Measurements from ENCODE around the gene RELT. TPM values are rescaled to one million over a fixed set of nuclear protein-coding genes. Genes with fewer than 3 reads are reported as not detected.

The RELT gene
- total RNA-seq, 1 experiment from 2014 or later = 11.7 TPM

DNA sequence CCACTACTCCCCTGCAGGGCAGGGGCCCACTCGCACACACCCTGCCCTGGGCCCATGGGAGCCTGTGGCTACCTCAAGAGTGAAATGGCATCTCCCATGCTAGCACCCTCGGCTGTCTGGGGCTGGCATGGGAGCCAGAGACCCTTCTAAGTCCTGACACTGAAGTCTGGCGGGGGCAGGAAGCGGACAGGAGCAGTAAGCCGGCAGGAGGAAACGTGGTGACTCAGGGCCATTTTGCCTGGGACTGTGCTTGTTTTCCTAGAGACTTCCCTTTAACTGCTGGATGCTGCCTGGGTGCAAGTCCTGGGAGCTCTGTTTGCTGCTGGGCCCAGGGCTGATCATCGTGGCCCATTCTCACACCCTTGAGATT is 16.8 kb downstream of the RELT start:
- no peaks in the 10 kb centered on the region for H3K4me1 ChIP-seq
- Mint-ChIP-seq H3K4me1 (ENCODE audit: low read depth, unreplicated experiment) (no peaks in the 10 kb centered on the region), H3K9me3 (ENCODE audit: unreplicated experiment) (no peaks in the 10 kb centered on the region), H3K36me3 (ENCODE audit: insufficient read depth, unreplicated experiment) (peaks cover 20% of the 10 kb centered on the region), H3K27me3 (ENCODE audit: insufficient read depth, unreplicated experiment) (no peaks in the 10 kb centered on the region), H3K27ac (ENCODE audit: unreplicated experiment) (no peak overlapping the region), H3K4me3 (ENCODE audit: unreplicated experiment) (no peak overlapping the region)
- ChIA-PET CTCF (interaction anchor here (0.5 to 1.9 kb wide), 28 partner anchors 9 to 538 kb away, joined by 3 to 87 read pairs (median 5); no protein-coding TSS in a partner anchor), POLR2A (no interaction called here)
- intact Hi-C loops (cut with micrococcal nuclease; ENCODE audit: unreplicated experiment) = loop anchor here (1.0 kb wide), 3 partner anchors 17 to 86 kb away; partner anchors contain the start of gene RELT
- H3K4me3 ChIP-seq (ENCODE audit: low read depth, low read length) = no peak overlapping the region
- no peaks in the 10 kb centered on the region for H3K36me3 ChIP-seq (ENCODE audit: control insufficient read depth, insufficient read depth, low read length)
- BruUV-seq (replicated peaks) = no TSS peak
- DNase-seq = no peak
- H3K27me3 ChIP-seq (replicated peaks; ENCODE audit: control insufficient read depth, insufficient read depth, low read length) = no peaks in the 10 kb centered on the region
- no peaks in the 10 kb centered on the region for H3K9me3 ChIP-seq
- TF ChIP-seq, protein P1, sequence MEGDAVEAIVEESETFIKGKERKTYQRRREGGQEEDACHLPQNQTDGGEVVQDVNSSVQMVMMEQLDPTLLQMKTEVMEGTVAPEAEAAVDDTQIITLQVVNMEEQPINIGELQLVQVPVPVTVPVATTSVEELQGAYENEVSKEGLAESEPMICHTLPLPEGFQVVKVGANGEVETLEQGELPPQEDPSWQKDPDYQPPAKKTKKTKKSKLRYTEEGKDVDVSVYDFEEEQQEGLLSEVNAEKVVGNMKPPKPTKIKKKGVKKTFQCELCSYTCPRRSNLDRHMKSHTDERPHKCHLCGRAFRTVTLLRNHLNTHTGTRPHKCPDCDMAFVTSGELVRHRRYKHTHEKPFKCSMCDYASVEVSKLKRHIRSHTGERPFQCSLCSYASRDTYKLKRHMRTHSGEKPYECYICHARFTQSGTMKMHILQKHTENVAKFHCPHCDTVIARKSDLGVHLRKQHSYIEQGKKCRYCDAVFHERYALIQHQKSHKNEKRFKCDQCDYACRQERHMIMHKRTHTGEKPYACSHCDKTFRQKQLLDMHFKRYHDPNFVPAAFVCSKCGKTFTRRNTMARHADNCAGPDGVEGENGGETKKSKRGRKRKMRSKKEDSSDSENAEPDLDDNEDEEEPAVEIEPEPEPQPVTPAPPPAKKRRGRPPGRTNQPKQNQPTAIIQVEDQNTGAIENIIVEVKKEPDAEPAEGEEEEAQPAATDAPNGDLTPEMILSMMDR (IDR thresholded peaks at IDR 0.05; ENCODE audit: insufficient read depth in 1 of 2, low read depth in 1 of 2, low read length in 1 of 2, severe bottlenecking in 1 of 2, unreplicated experiment in 1 of 2) = no peak

DNA sequence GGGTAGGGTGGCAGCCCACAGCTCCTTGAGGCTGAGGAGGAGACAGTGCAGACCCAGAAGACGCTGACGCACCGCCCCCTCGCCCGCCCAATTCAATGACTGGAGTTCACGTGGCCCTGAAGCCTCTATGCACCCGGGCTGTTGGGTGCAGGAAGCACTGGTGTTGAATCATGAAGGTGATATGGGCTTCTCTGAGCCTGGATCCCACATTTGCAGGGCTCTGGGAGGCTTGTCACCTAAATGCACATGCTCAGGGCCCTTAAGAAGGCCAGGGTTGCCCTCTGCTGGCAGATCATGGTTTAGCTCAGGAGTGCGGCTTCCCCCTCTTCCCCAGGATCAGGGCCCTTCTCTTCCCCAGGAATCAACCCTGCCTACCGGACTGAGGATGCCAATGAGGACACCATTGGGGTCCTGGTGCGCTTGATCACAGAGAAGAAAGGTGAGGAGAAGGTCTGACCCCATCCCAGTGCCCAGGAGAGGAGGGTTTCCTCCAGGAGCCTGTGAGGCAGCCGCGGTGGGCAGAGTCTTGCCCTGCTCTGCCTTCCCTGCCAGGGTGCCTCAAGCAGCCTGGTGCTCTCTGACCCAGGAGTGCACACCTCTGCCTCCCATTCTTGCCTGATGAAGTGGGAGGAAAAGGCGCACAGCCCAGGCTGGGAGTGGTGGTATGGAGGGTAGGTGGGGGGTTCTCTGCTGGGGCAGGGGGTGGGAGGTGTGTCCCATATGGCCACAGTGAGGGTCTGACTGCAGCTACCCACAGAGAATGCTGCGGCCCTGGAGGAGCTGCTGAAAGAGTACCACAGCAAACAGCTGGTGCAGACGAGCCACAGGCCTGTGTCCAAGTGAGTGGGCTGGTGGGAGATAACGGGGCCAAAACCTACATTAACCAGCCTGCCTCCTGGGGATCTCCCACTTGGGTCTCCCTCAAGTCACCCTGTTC is 17.5 kb downstream of the RELT start:
- Mint-ChIP-seq H3K4me3 (ENCODE audit: unreplicated experiment) (no peak overlapping the region), H3K27me3 (ENCODE audit: insufficient read depth, unreplicated experiment) (no peaks in the 10 kb centered on the region), H3K4me1 (ENCODE audit: low read depth, unreplicated experiment) (no peaks in the 10 kb centered on the region), H3K27ac (ENCODE audit: unreplicated experiment) (no peak overlapping the region), H3K9me3 (ENCODE audit: unreplicated experiment) (no peaks in the 10 kb centered on the region), H3K36me3 (ENCODE audit: insufficient read depth, unreplicated experiment) (peaks cover 22% of the 10 kb centered on the region)
- Histone ChIP-seq H3K36me3 (ENCODE audit: control insufficient read depth, insufficient read depth, low read length) (no peaks in the 10 kb centered on the region), H3K9me3 (no peaks in the 10 kb centered on the region), H3K4me1 (no peaks in the 10 kb centered on the region), H3K27me3 (replicated peaks; ENCODE audit: control insufficient read depth, insufficient read depth, low read length) (no peaks in the 10 kb centered on the region), H3K4me3 (ENCODE audit: low read depth, low read length) (no peak overlapping the region)
- TF ChIP-seq, protein P1 (IDR thresholded peaks at IDR 0.05; ENCODE audit: insufficient read depth in 1 of 2, low read depth in 1 of 2, low read length in 1 of 2, severe bottlenecking in 1 of 2, unreplicated experiment in 1 of 2) = peak; percentile 92 to 97
- POLR2A ChIA-PET = no interaction called here
- peak; percentile 85 to 89 for DNase-seq
- intact Hi-C loops (cut with micrococcal nuclease; ENCODE audit: unreplicated experiment) = loop anchor here (1.0 kb wide), 3 partner anchors 17 to 86 kb away; partner anchors contain the start of gene RELT
- CTCF ChIA-PET = interaction anchor here (0.5 to 1.9 kb wide), 30 partner anchors 9 to 537 kb away, joined by 3 to 87 read pairs (median 5); no protein-coding TSS in a partner anchor
- no TSS peak for BruUV-seq (replicated peaks)

DNA sequence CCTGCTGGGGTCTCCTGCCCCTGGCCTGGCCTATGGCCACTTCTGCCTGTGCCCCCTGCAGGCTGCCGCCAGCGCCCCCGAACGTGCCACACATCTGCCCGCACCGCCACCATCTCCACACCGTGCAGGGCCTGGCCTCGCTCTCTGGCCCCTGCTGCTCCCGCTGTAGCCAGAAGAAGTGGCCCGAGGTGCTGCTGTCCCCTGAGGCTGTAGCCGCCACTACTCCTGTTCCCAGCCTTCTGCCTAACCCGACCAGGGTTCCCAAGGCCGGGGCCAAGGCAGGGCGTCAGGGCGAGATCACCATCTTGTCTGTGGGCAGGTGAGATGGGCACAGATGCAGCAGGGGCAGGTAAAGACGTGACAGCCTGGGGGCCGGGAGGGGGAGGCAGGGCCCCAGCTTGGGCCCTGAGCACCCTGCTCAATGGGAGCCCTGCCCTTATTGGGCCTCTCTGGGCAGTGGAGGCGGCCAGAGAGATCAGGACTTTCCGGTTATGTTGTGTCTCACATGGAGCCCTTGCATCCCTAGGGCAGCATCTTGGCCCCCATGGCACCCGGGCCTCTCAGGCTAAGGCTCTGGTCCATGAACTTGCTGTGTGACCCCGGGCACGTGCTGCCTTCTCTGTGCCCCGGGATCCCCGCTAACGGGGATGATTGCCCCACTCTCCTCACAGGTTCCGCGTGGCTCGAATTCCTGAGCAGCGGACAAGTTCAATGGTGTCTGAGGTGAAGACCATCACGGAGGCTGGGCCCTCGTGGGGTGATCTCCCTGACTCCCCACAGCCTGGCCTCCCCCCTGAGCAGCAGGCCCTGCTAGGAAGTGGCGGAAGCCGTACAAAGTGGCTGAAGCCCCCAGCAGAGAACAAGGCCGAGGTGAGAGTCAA is 18.5 kb downstream of the RELT start:
- intact Hi-C loops (cut with micrococcal nuclease; ENCODE audit: unreplicated experiment) = no loop called here
- no peak overlapping the region for H3K4me3 Mint-ChIP-seq (ENCODE audit: unreplicated experiment)

More for the DNA sequence above, 18.5 kb downstream of the RELT start:
- Mint-ChIP-seq H3K9me3 (ENCODE audit: unreplicated experiment) (no peaks in the 10 kb centered on the region), H3K36me3 (ENCODE audit: insufficient read depth, unreplicated experiment) (peaks cover 31% of the 10 kb centered on the region), H3K27me3 (ENCODE audit: insufficient read depth, unreplicated experiment) (no peaks in the 10 kb centered on the region), H3K4me1 (ENCODE audit: low read depth, unreplicated experiment) (no peaks in the 10 kb centered on the region), H3K27ac (ENCODE audit: unreplicated experiment) (no peak overlapping the region)
- POLR2A ChIA-PET = no interaction called here
- Histone ChIP-seq H3K4me3 (ENCODE audit: low read depth, low read length) (no peak overlapping the region), H3K36me3 (ENCODE audit: control insufficient read depth, insufficient read depth, low read length) (no peaks in the 10 kb centered on the region), H3K9me3 (no peaks in the 10 kb centered on the region), H3K27me3 (replicated peaks; ENCODE audit: control insufficient read depth, insufficient read depth, low read length) (no peaks in the 10 kb centered on the region), H3K4me1 (no peaks in the 10 kb centered on the region)
- CTCF ChIA-PET = interaction anchor here (1.7 kb wide), 1 partner anchor 12 kb away, joined by 7 read pairs; no protein-coding TSS in a partner anchor
- TF ChIP-seq, protein P1 (IDR thresholded peaks at IDR 0.05; ENCODE audit: insufficient read depth in 1 of 2, low read depth in 1 of 2, low read length in 1 of 2, severe bottlenecking in 1 of 2, unreplicated experiment in 1 of 2) = no peak
- DNase-seq = no peak
- no TSS peak for BruUV-seq (replicated peaks)
